A673 (cell line): ENCODE measurements around the gene FIBCD1. TPM values are rescaled to one million over a fixed set of nuclear protein-coding genes. Genes with fewer than 3 reads are reported as not detected.

ENCODE experiments used
- BruUV-seq: library from RNA; stranded (reverse); fragments of 400-500 nt; replicated peaks from 2 replicates; lab custom pipeline; 2021; lab: Mats Ljungman, UMichigan
- CTCF ChIA-PET: fragments of 300-600 bp; sonication (Branson Sonifier 250); formaldehyde crosslinking; loops from one replicate; lab custom pipeline; 2022; ENCODE audit warnings: antibody characterized with exemption; lab: Charles Lee
- POLR2A ChIA-PET: fragments of 300-600 bp; sonication (Branson Sonifier 250); formaldehyde crosslinking; loops from one replicate; lab custom pipeline; 2022; ENCODE audit warnings: antibody characterized with exemption; ENCODE audit not compliant: low non-redundant PET; lab: Charles Lee
- DNase-seq: peaks from one replicate; pipeline ENCODE4 v3.0.0-alpha.2; 2015; ENCODE audit warnings: low spot score
- H3K27ac ChIP-seq: fragments of 200-600 bp; sonication (generic); 2 replicates; pipeline ENCODE4 v1.5.1; 2016; ENCODE audit warnings: mixed run types, low read depth, mild to moderate bottlenecking, mixed read lengths, antibody characterized with exemption, low read length; ENCODE audit not compliant: poor library complexity, severe bottlenecking
- H3K27me3 ChIP-seq: fragments of 200-600 bp; sonication (generic); replicated peaks from 2 replicates; pipeline ENCODE4 v1.6.1; 2017; ENCODE audit warnings: mixed run types, low read depth, mild to moderate bottlenecking, mixed read lengths, antibody characterized with exemption, low read length; ENCODE audit not compliant: insufficient read depth, poor library complexity
- H3K36me3 ChIP-seq: fragments of 200-600 bp; sonication (generic); 2 replicates; pipeline ENCODE4 v1.6.1; 2016; ENCODE audit warnings: mixed run types, mild to moderate bottlenecking, mixed read lengths, antibody characterized with exemption, low read length; ENCODE audit not compliant: insufficient read depth, poor library complexity, severe bottlenecking
- H3K4me1 ChIP-seq: fragments of 200-600 bp; sonication (generic); 2 replicates; pipeline ENCODE4 v1.6.1; 2017; ENCODE audit warnings: mixed run types, mild to moderate bottlenecking, mixed read lengths, antibody characterized with exemption, low read length; ENCODE audit not compliant: insufficient read depth, poor library complexity, severe bottlenecking
- H3K4me3 ChIP-seq: fragments of 200-600 bp; sonication (generic); 2 replicates; pipeline ENCODE4 v1.5.1; 2016; ENCODE audit warnings: low read depth, mixed run types, mild to moderate bottlenecking, mixed read lengths, low read length; ENCODE audit not compliant: poor library complexity, severe bottlenecking
- H3K9me3 ChIP-seq: fragments of 200-600 bp; sonication (generic); 2 replicates; pipeline ENCODE4 v1.6.1; 2016; ENCODE audit warnings: mixed run types, low read depth, mild to moderate bottlenecking, mixed read lengths, antibody characterized with exemption, low read length; ENCODE audit not compliant: poor library complexity, severe bottlenecking
- EZH2 ChIP-seq: fragments of 200-600 bp; sonication (generic); IDR thresholded peaks from 2 replicates; pipeline ENCODE4 v1.6.1; 2017; ENCODE audit warnings: borderline replicate concordance, low read depth, mild to moderate bottlenecking, mixed read lengths, antibody characterized with exemption, low read length; ENCODE audit not compliant: poor library complexity, severe bottlenecking
- intact Hi-C: fragments of 100-400 bp; cut with micrococcal nuclease; formaldehyde crosslinking; loops from one replicate; pipeline ENCODE4 v1.10.0; 2022; ENCODE audit not compliant: unreplicated experiment
- total RNA-seq: library from RNA; stranded (reverse); gene quantifications from 2 replicates; pipeline ENCODE4 v1.2.3, GENCODE V29; 2021
- TF ChIP-seq, protein P1 (sequence below): fragments of 300-800, 200-600 bp; sonication (generic); conservative IDR thresholded peaks from 2 replicates; pipeline ENCODE4 v1.5.1; 2017; ENCODE audit warnings: low read depth, mild to moderate bottlenecking, antibody characterized with exemption, low read length, moderate library complexity, mixed read lengths

FIBCD1 gene
- total RNA-seq, 1 experiment from 2014 or later, result 0.19 TPM

GRCh38 chr9:130908878-130909355 lies 30.1 kb downstream of the FIBCD1 start:
- Histone ChIP-seq H3K4me1 (no peaks in the 10 kb centered on the region), H3K4me3 (no peak overlapping the region), H3K36me3 (no peaks in the 10 kb centered on the region), H3K9me3 (no peaks in the 10 kb centered on the region), H3K27me3 (no peaks in the 10 kb centered on the region), H3K27ac (no peak overlapping the region)
- no peak for DNase-seq
- no peak for TF ChIP-seq EZH2
- TF ChIP-seq, protein P1, sequence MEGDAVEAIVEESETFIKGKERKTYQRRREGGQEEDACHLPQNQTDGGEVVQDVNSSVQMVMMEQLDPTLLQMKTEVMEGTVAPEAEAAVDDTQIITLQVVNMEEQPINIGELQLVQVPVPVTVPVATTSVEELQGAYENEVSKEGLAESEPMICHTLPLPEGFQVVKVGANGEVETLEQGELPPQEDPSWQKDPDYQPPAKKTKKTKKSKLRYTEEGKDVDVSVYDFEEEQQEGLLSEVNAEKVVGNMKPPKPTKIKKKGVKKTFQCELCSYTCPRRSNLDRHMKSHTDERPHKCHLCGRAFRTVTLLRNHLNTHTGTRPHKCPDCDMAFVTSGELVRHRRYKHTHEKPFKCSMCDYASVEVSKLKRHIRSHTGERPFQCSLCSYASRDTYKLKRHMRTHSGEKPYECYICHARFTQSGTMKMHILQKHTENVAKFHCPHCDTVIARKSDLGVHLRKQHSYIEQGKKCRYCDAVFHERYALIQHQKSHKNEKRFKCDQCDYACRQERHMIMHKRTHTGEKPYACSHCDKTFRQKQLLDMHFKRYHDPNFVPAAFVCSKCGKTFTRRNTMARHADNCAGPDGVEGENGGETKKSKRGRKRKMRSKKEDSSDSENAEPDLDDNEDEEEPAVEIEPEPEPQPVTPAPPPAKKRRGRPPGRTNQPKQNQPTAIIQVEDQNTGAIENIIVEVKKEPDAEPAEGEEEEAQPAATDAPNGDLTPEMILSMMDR, result no peak
- POLR2A ChIA-PET, result no interaction called here
- no TSS peak for BruUV-seq
- intact Hi-C loops, result no loop called here
- CTCF ChIA-PET, result no interaction called here

GRCh38 chr9:130908146-130908877 lies 30.7 kb downstream of the FIBCD1 start:
- H3K9me3 ChIP-seq, result no peaks in the 10 kb centered on the region
- TF ChIP-seq EZH2, result no peak
- TF ChIP-seq, protein P1, result no peak
- no peaks in the 10 kb centered on the region for H3K27me3 ChIP-seq
- no peak for DNase-seq
- no TSS peak for BruUV-seq
- no peak overlapping the region for H3K27ac ChIP-seq
- no peak overlapping the region for H3K4me3 ChIP-seq
- no peaks in the 10 kb centered on the region for H3K4me1 ChIP-seq
- intact Hi-C loops, result no loop called here
- no peaks in the 10 kb centered on the region for H3K36me3 ChIP-seq
- CTCF ChIA-PET, result no interaction called here
- POLR2A ChIA-PET, result no interaction called here

DNA sequence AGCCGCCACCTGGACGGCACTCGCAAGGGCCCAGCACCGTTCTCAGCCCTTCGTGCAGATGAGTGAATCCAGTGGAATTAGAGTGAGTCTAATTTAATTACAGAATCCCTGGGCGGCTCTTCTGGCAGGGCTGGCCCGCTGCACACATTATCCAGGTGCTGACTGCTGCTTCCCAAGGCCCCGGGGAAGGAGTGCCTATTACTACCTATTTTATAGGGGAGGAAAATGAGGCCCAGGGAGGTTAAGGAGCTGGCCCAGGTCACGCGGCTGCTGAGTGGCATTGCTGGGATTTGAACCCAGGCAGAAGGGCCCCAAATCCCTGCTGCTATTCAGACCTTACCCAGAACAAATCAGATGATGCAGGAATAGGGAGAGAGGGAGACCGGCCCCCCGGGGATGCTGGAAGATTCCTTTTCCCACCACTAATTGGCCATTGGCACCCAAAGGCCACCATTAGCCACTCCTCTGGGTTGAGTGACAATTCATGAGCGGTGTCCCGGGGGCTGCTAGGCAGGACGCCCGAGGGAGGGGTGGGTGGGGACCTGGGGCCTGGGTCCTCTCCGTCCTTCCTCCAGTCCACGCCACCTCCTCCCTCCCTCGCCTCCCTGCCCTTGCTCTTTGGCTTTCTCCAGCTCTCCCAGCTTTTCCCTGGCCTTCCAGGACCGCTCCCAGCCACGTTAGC lies 32.2 kb downstream of the FIBCD1 start:
- Histone ChIP-seq H3K4me1 (no peaks in the 10 kb centered on the region), H3K9me3 (no peaks in the 10 kb centered on the region), H3K27ac (no peak overlapping the region), H3K27me3 (no peaks in the 10 kb centered on the region), H3K36me3 (no peaks in the 10 kb centered on the region), H3K4me3 (no peak overlapping the region)
- no peak for DNase-seq
- no TSS peak for BruUV-seq
- POLR2A ChIA-PET, result no interaction called here
- intact Hi-C loops, result no loop called here
- TF ChIP-seq, protein P1, result no peak
- no peak for TF ChIP-seq EZH2
- CTCF ChIA-PET, result no interaction called here
